Activated naive CD8-positive, alpha-beta T cell (primary cell): ENCODE measurements around the gene INPP5A.
"Not testable (repeated sequence)": the region's sequence is repeated elsewhere in the genome, so short reads cannot be mapped to it uniquely, and the experiment has no call there.

Source experiments
- H3K27ac Mint-ChIP-seq: one replicate; pipeline ENCODE4 v1.8.0; 2021; ENCODE audit warnings: mixed read lengths
- H3K27me3 Mint-ChIP-seq: one replicate; pipeline ENCODE4 v1.8.0; 2021; ENCODE audit warnings: mixed read lengths
- H3K36me3 Mint-ChIP-seq: one replicate; pipeline ENCODE4 v1.8.0; 2021; ENCODE audit warnings: mixed read lengths
- H3K4me1 Mint-ChIP-seq: one replicate; pipeline ENCODE4 v1.8.0; 2021; ENCODE audit warnings: low read depth, mixed read lengths
- H3K4me3 Mint-ChIP-seq: one replicate; pipeline ENCODE4 v1.8.0; 2021; ENCODE audit warnings: mild to moderate bottlenecking, mixed read lengths
- H3K9me3 Mint-ChIP-seq: one replicate; pipeline ENCODE4 v1.8.0; 2021; ENCODE audit warnings: low read depth, mixed read lengths

The INPP5A gene

DNA sequence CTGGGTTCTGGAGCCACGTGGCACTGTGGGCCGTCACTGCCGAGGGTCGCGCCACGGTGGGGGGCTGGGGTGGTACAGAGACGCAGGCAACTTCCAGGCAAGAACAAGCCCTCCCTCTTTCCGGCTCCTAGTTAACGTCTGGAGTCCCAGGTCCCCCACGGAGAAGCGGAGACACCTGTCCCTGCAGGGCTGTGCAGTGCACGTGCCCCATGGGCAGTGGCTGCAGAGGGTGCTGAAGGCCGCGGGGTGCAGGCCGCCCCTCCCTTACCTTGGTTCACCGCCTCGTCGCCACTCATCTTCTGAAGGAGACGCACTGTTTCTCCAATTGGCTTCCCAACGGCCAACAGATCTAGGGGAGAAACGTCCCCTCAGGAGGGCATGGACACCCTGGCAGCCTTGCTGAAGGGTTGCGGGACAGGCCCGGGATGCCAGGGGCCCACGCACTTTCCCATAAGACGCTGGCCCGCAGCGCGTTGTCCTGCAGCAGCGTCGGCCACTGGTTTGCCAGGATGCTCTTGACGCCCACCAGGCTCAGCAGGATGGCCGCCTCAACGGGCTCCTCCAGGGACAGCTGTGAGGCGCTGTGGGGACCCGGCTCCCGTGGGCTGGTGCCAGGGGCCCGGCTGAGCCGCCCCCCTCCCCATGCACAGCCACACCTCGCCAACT, 272.7 kb downstream of the INPP5A start:
- Mint-ChIP-seq H3K4me1 (no peaks in the 10 kb centered on the region), H3K9me3 (no peaks in the 10 kb centered on the region), H3K27me3 (no peaks in the 10 kb centered on the region), H3K4me3 (no peak overlapping the region), H3K36me3 (no peaks in the 10 kb centered on the region), H3K27ac (no peak overlapping the region)

DNA sequence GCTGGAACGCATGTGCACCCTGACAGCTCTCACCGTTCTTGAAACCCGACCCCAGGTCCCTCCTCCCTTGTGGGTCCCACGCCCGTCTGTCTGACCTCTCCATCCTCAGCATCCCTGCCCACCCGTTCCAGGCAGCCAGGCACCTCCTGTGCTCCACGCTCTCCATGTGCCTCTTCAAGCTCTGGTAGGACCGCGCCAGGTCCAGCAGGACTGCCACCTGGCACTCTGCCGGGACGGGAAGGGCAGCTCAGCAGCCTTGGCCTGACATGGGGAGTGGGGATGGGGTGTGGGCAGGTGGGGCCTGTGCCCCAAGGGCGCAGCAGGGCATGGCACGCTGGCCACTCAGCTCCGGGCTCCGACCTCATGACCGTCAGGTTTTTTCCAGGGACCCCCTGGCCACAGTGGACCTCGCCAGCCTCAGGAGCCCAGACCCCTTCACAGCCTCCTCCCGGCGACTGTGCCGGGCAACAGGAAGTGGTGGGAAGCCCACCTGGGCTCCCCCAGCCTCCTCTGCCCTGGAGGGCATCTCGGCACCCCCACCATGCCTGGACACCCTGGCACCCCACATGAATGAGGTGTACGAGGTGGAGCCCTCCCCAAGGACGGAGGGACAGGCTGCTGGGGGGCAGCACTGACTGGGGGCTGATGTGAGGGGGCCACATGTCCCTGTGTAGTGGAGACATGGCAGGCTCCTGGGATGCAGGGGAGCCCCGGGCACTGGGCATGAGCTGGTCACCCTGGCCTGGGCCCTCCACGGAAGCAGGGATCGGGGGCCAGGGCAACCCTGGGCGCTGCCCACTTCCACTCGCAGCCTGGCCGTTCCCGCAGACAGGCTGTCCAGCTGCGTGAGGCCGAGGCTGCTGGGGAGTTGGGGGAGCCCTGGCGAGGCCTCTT, 273.5 kb downstream of the INPP5A start:
- no peak overlapping the region for H3K27ac Mint-ChIP-seq
- H3K36me3 Mint-ChIP-seq, result no peaks in the 10 kb centered on the region
- H3K4me1 Mint-ChIP-seq, result no peaks in the 10 kb centered on the region
- peaks cover 5% of the 10 kb centered on the region for H3K27me3 Mint-ChIP-seq
- no peak overlapping the region for H3K4me3 Mint-ChIP-seq
- no peaks in the 10 kb centered on the region for H3K9me3 Mint-ChIP-seq

DNA sequence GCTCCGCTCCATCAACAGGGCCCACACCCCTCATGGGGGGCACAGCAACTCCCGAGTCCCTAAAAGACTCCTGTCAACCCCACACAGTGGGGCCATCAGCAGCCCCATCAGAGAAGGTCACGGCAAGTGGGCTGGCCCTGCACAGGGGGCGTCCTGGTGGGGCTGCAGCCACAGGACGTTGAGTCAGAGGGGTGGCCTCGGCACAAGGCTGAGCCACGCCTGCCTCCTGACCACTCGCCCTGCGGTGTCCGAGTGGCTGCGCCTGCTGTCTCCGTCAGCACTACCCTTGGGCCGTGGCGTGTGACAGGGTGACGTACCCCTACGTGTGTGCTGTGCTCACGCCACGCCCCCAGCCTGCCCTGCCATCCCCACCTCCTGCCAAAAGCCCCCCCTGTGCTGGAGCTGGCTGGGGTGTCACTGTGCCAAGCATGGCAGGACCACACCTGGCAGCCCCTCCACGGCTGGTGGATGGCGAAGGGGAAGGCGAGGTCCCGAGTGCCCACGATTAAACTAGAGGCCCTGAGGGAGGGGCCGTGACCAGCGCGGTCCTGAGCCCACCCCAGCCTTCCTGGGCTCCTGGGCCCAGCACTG, 274.4 kb downstream of the INPP5A start:
- Mint-ChIP-seq H3K27ac (no peak overlapping the region), H3K4me1 (no peaks in the 10 kb centered on the region), H3K27me3 (peaks cover 9% of the 10 kb centered on the region), H3K4me3 (no peak overlapping the region), H3K36me3 (no peaks in the 10 kb centered on the region), H3K9me3 (no peaks in the 10 kb centered on the region)

DNA sequence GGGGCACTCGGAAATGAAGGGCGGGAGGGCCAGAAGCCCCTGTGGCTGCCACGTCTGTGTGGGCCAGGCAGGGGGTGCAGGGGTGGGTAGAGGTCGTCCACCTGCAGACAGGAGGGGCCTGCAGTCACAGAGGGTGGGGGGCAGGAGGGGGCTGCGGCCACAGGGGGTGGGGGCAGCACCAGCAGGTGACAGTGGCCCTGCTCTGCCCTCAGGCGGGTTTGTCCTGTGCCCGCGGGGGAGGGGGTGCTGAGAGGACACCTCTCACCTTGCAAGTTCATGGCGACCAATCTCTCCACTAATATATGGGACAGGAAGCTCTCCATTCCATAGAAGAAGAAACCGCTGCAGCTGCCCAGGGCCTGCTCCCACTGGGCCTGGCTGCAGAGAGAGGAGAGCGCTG, 274.9 kb downstream of the INPP5A start:
- no peaks in the 10 kb centered on the region for H3K9me3 Mint-ChIP-seq
- H3K27ac Mint-ChIP-seq, result no peak overlapping the region
- H3K27me3 Mint-ChIP-seq, result peaks cover 13% of the 10 kb centered on the region
- H3K36me3 Mint-ChIP-seq, result no peaks in the 10 kb centered on the region
- H3K4me1 Mint-ChIP-seq, result no peaks in the 10 kb centered on the region
- H3K4me3 Mint-ChIP-seq, result no peak overlapping the region

DNA sequence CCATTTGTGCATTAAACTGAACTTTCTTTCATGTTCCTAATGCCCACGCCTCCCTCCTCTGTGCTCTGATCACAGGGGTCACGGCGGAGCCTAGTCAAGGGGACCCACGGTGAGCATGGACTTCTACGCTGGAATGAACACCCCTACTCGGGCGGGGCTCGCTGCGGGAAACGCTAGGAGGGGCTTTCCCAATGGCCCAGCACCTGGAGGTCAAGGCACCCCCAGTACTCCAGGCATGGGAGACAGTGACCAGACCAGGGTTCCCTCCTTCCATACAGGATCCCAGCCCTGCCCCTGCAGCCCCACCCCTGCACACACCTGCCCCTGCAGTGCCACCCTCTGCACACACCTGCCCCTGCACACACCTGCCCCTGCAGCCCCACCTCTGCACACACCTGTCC, 275.4 kb downstream of the INPP5A start:
- no peak overlapping the region for H3K27ac Mint-ChIP-seq
- no peak overlapping the region for H3K4me3 Mint-ChIP-seq
- H3K9me3 Mint-ChIP-seq, result no peaks in the 10 kb centered on the region
- H3K36me3 Mint-ChIP-seq, result no peaks in the 10 kb centered on the region
- H3K4me1 Mint-ChIP-seq, result no peaks in the 10 kb centered on the region
- H3K27me3 Mint-ChIP-seq, result peaks cover 13% of the 10 kb centered on the region

DNA sequence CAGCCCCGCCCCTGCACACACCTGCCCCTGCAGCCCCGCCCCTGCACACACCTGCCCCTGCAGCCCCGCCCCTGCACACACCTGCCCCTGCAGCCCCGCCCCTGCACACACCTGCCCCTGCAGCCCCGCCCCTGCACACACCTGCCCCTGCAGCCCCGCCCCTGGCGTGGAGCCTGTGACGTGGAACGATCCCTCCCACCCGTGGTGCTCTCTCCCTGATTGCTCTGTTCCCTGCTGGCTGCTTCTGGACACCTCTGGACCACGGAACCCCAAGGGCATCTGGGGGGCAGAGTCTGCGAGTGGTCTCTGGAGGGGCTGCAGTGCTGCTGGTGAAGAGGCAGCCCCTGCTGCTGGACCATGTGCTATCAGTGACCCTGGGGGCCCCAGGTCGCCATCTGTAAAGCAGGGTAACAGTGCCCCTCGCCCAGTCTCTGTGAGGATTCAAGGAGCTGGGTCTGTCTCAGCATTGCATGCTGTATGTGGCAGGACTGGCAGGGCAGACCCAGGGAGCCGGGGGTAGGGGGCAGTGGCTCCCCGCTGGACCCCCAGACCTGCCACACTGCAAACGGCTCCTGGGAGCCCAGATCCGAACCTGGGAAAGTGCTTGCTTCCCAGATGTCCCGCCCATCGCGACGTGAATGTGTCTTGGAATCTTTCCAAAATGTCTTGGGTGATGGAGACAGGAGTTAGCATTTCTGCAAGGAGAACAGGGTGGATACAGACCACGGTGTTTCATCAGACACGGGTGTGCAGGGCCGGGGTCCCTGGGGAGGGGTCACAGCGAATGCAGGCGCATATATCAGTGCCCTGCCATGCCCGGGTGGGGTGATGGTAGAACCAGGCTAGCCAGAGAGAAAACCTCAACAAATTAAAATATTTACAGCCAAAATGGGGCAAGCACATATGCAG, 276.2 kb downstream of the INPP5A start:
- Mint-ChIP-seq H3K27me3 (peaks cover 16% of the 10 kb centered on the region), H3K4me3 (no peak overlapping the region), H3K36me3 (no peaks in the 10 kb centered on the region), H3K27ac (no peak overlapping the region), H3K4me1 (no peaks in the 10 kb centered on the region), H3K9me3 (no peaks in the 10 kb centered on the region)

DNA sequence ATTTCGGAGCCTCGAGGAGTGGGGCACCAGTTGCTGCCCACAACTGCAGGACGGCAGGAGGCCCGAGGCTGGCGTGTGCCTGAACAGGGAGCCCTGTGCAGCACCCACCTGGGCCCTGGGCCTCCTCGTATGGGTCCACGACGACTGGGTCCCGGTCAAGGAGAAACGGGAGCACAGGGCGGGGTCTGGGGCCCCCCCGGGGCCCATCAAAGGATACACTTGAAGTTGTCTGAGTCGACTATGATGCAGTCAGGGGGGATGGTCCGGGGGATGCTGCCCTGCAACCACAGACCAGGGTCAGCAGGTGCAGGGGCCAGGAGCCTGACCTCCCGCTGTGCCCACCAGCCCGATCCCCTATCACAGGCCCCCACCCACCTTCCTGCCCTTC, 276.9 kb downstream of the INPP5A start:
- no peaks in the 10 kb centered on the region for H3K9me3 Mint-ChIP-seq
- no peak overlapping the region for H3K27ac Mint-ChIP-seq
- H3K27me3 Mint-ChIP-seq, result peaks cover 16% of the 10 kb centered on the region
- no peaks in the 10 kb centered on the region for H3K36me3 Mint-ChIP-seq
- H3K4me3 Mint-ChIP-seq, result no peak overlapping the region
- no peaks in the 10 kb centered on the region for H3K4me1 Mint-ChIP-seq

DNA sequence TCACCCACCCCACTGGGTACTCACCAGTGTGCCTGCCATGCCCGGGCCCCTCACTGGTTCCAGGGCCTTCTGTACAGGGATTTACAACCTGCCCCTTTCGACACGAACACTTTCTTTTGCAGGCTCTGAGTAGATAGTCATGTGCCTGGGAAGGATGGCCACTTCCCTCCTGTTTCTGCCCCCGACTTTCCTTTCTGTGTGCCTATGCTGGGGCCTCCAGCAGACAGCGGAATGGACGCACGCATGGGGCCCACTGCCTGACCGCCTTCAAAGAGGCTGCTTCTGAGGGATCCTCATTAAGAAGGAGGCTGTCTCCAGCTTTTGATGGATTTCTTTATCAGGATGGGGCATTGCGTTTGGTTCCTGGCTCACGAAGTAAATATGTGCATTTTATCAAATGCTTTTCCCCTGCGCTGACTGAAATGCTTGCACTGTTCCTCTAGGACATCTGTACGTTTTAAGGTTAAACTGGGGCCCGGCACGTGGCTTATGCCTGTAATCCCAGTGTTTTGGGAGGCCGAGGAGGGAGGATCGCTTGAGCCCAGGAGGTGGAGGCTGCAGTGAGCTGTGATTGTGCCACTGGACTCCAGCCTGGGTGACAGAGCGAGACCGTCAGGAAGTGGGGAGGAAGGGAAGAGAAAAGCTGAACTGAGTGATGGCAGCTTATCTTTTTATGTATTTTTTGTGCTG, 277.7 kb downstream of the INPP5A start:
- Mint-ChIP-seq H3K36me3 (no peaks in the 10 kb centered on the region), H3K4me1 (no peaks in the 10 kb centered on the region), H3K27ac (no peak overlapping the region), H3K4me3 (no peak overlapping the region), H3K9me3 (no peaks in the 10 kb centered on the region), H3K27me3 (peaks cover 16% of the 10 kb centered on the region)

DNA sequence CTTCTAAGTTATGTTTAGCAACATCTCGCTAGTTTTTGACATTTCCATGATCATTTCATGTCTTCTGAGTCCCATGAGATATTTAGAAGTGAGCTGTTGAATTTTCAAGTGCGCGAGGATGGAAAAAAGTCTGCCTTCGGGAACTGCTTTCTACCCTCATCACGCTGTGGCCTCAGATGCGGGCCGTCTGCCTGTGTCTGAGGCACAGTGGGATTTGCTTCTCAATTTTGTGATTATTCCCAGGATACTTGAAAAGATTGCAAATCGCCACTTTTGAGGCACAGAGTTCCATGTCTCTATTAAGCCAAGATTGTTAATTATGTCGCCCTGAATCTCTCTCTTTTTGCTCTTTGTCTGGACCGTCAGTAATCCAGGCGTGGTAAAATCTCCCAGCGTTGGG, 279.1 kb downstream of the INPP5A start:
- H3K9me3 Mint-ChIP-seq, result no peaks in the 10 kb centered on the region
- no peaks in the 10 kb centered on the region for H3K4me1 Mint-ChIP-seq
- no peak overlapping the region for H3K4me3 Mint-ChIP-seq
- H3K27me3 Mint-ChIP-seq, result peaks cover 16% of the 10 kb centered on the region
- H3K27ac Mint-ChIP-seq, result no peak overlapping the region
- H3K36me3 Mint-ChIP-seq, result no peaks in the 10 kb centered on the region

DNA sequence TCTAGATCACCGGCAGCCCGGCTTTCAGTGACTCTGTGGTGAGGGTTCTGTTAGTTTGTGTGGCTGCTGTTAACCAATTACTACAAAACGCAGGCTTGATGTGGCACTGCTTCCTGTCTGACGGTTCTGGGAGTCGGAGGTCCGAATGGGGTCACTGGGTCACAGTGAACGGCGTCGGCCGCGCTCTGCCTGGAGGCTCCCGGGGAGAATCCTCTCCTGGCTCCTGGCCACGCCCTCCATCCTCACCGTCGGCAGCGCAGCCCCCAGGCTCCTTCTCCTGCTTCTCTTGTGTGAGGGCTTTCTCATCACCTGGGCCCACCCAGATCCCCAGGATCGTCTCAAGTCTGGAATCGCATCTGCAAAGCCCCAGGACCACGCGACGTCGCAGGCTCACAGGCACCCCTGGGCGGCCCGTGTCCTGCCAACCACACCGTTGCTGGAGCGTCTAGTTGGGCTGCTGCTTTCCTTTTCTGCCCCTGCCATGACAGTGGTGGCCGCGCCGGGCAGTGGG, 280.2 kb downstream of the INPP5A start:
- no peaks in the 10 kb centered on the region for H3K9me3 Mint-ChIP-seq
- no peak overlapping the region for H3K4me3 Mint-ChIP-seq
- H3K27ac Mint-ChIP-seq, result no peak overlapping the region

DNA sequence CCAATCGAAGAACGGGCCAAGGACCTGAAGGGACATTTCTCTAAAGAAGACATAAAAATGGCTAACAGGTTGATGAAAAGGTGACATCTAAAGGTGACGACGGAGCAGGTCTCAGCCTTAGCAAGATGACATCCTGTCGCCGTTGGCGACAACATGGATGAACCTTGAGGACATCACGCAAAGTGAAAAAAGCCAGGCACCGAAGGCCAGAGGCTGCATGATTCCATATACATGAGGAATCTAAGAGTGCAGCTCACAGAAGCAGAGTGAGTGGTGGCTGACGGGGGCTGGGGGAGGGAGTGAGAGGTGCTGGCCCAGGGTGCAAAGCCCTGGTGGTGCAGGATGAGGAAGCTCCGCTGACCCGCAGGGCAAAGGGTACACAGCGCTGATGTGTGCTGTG, 282.5 kb downstream of the INPP5A start:
- H3K36me3 Mint-ChIP-seq, result no peaks in the 10 kb centered on the region
- no peaks in the 10 kb centered on the region for H3K9me3 Mint-ChIP-seq

More for the DNA sequence above, 280.2 kb downstream of the INPP5A start:
- Mint-ChIP-seq H3K27me3 (peaks cover 16% of the 10 kb centered on the region), H3K4me1 (no peaks in the 10 kb centered on the region), H3K36me3 (no peaks in the 10 kb centered on the region)

DNA sequence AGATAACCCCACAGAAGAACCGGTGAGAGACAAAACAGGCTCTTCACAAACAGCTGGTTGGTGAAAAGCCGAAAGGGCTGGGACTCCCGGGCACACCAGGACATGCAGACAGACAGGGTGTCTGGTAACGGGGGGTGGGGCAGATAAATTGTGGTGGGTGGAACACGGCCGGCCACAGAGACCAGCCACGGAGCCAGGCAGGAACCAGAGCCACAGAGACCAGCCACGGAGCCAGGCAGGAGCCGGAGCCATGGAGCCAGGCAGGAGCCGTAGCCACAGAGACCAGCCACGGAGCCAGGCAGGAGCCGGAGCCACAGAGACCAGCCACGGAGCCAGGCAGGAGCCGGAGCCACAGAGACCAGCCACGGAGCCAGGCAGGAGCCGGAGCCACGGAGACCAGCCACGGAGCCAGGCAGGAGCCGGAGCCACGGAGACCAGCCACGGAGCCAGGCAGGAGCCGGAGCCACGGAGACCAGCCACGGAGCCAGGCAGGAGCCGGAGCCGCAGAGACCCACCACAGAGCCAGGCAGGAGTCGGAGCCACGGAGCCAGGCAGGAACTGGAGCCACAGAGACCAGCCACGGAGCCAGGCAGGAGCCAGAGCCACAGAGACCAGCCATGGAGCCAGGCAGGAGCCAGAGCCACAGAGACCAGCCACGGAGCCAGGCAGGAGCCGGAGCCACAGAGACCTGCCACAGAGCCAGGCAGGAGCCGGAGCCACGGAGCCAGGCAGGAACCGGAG, 288.4 kb downstream of the INPP5A start:
- not testable (repeated sequence) for H3K4me3 Mint-ChIP-seq, H3K36me3 Mint-ChIP-seq, H3K27me3 Mint-ChIP-seq, H3K27ac Mint-ChIP-seq, H3K9me3 Mint-ChIP-seq, H3K4me1 Mint-ChIP-seq

More for the DNA sequence above, 282.5 kb downstream of the INPP5A start:
- Mint-ChIP-seq H3K4me3 (no peak overlapping the region), H3K27me3 (peaks cover 16% of the 10 kb centered on the region), H3K4me1 (no peaks in the 10 kb centered on the region), H3K27ac (no peak overlapping the region)

DNA sequence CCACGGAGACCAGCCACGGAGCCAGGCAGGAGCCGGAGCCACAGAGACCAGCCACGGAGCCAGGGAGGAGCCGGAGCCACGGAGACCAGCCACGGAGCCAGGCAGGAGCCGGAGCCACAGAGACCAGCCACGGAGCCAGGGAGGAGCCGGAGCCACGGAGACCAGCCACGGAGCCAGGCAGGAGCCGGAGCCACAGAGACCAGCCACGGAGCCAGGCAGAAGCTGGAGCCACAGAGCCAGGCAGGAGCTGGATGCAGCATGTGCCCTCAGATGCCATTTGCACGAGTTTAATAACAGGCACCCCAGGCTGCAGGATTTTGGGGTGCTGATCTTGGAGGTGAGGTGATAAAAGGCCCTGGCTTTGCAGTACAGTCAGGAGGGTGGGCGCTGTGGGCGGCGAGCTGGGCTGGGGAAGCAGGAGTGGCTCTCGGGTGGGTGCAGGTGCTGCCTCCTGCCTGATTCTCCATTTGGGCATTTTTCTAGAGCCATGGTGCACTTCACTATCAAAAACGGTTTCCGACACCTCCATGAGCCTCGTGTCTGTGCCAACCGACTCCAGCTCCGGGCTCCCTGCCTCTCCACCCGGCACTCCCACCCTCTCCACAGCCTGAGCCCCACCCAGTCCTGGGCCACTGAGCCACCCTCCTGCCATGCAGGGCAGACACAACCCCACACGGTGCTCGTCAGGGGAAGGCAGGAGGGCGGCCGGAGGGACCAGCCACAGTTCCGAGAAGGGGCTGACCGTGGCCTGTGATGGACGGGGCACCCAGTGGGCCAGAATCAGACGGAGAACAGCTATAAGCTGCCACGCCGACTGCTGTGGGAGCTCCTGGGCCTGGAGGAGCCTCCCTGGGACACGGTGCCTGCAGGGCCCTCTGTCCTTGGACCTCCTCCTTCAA, 289.2 kb downstream of the INPP5A start:
- no peaks in the 10 kb centered on the region for H3K9me3 Mint-ChIP-seq
- H3K27ac Mint-ChIP-seq, result no peak overlapping the region
- H3K4me3 Mint-ChIP-seq, result no peak overlapping the region
- H3K27me3 Mint-ChIP-seq, result no peaks in the 10 kb centered on the region
- no peaks in the 10 kb centered on the region for H3K4me1 Mint-ChIP-seq
- no peaks in the 10 kb centered on the region for H3K36me3 Mint-ChIP-seq
